HepG2 (cell line): ENCODE data around the gene RILPL1. TPM values are rescaled to one million over a fixed set of nuclear protein-coding genes. Genes with fewer than 3 reads are reported as not detected.

ENCODE experiments used
- ATAC-seq: fragments of 200-7000 bp; cut with Tn5 transposase; 3 replicates; pipeline ENCODE4 v1.9.1; 2020; ENCODE audit warnings: mild to moderate bottlenecking, moderate library complexity
- BruUV-seq: library from RNA; stranded (reverse); fragments of 400-500 nt; replicated peaks from 2 replicates; lab custom pipeline; 2021; lab: Mats Ljungman, UMichigan
- CTCF ChIA-PET: fragments of 300-600 bp; formaldehyde crosslinking; extraction: SDS; loops from one replicate; lab custom pipeline; 2021; ENCODE audit warnings: low total read pairs, inconsistent platforms, low intra/inter-chr PET ratio; lab: Yijun Ruan, JAX
- POLR2A ChIA-PET: fragments of 350-600 bp; sonication (Branson Sonifier 250); formaldehyde crosslinking; loops from one replicate; lab custom pipeline; 2020; ENCODE audit warnings: antibody characterized with exemption, inconsistent platforms; lab: Yijun Ruan, JAX
- DNase-seq: peaks from one replicate; pipeline ENCODE4 v3.0.0-alpha.2; 2015; ENCODE audit warnings: low spot score
- FAIRE-seq: peaks from 3 replicates; lab custom pipeline; 2011; peaks lifted over from hg19 to GRCh38; lab: Jason Lieb, UNC
- H2AFZ ChIP-seq: one replicate; pipeline ENCODE4 v1.6.1; 2011; ENCODE audit warnings: low read length, inconsistent platforms
- H3K27ac ChIP-seq: fragments of 300-600 bp; 3 replicates; pipeline ENCODE4 v1.8.0; 2011; ENCODE audit warnings: mixed run types, mild to moderate bottlenecking, mixed read lengths, low read length, inconsistent platforms; ENCODE audit not compliant: insufficient read depth; ENCODE audit errors: extremely low read length
- H3K27me3 ChIP-seq, 2 experiments: fragments of 200-600 bp in 1 of 2; 2 replicates in 1 of 2; 3 replicates in 1 of 2; pipeline versions ENCODE4 v1.6.0 to v1.8.0; 2011; ENCODE audit warnings: low read length in 2 of 2, mild to moderate bottlenecking in 2 of 2, moderate library complexity in 2 of 2, inconsistent platforms in 1 of 2; ENCODE audit not compliant: insufficient read depth in 2 of 2, control insufficient read depth in 1 of 2
- H3K36me3 ChIP-seq, 2 experiments: fragments of 200-600 bp in 1 of 2; replicated peaks in 1 of 2; 2 replicates in 1 of 2; 3 replicates in 1 of 2; pipeline versions ENCODE4 v1.5.1 to v1.8.0; 2011; ENCODE audit warnings: low read length in 2 of 2, inconsistent platforms in 1 of 2; ENCODE audit not compliant: insufficient read depth in 2 of 2, control insufficient read depth in 1 of 2
- H3K4me1 ChIP-seq: 2 replicates; pipeline ENCODE4 v1.5.1; 2012; ENCODE audit warnings: low read length, inconsistent platforms; ENCODE audit not compliant: insufficient read depth
- H3K4me2 ChIP-seq: 2 replicates; pipeline ENCODE4 v1.6.0; 2011; ENCODE audit warnings: low read depth, low read length, inconsistent platforms
- H3K4me3 ChIP-seq, 3 experiments: fragments of 200-600 bp in 1 of 3; sonication (generic), shearing (Covaris generic) in 1 of 3; replicated peaks in 1 of 3; 2 replicates each; pipeline ENCODE4 v1.5.1; 2011 to 2016; ENCODE audit warnings: low read length in 3 of 3, inconsistent platforms in 2 of 3, low read depth in 2 of 3, mild to moderate bottlenecking in 2 of 3, control low read depth in 1 of 3, mixed read lengths in 1 of 3; ENCODE audit not compliant: insufficient read depth in 1 of 3
- H3K79me2 ChIP-seq: one replicate; pipeline ENCODE4 v1.6.1; 2011; ENCODE audit warnings: low read length, inconsistent platforms; ENCODE audit not compliant: insufficient read depth
- H3K9ac ChIP-seq: 2 replicates; pipeline ENCODE4 v1.6.0; 2011; ENCODE audit warnings: mild to moderate bottlenecking, low read depth, low read length, inconsistent platforms; ENCODE audit not compliant: insufficient read depth
- H3K9me3 ChIP-seq: 2 replicates; pipeline ENCODE4 v1.5.1; 2012; ENCODE audit warnings: mild to moderate bottlenecking, low read length
- H4K20me1 ChIP-seq: 2 replicates; pipeline ENCODE4 v1.6.0; 2011; ENCODE audit warnings: inconsistent platforms, mild to moderate bottlenecking, low read length, moderate library complexity; ENCODE audit not compliant: insufficient read depth
- CREM ChIP-seq, 2 experiments: sonication (generic) in 1 of 2; formaldehyde crosslinking in 1 of 2; IDR thresholded peaks; 2 replicates each; pipeline versions ENCODE4 v1.4.0 to v1.6.1; 2016 to 2020; ENCODE audit warnings: antibody characterized with exemption in 1 of 2, mild to moderate bottlenecking in 1 of 2, missing genetic modification reagents in 1 of 2
- MIER3 ChIP-seq: IDR thresholded peaks from 2 replicates; pipeline ENCODE4 v1.6.1; 2016; ENCODE audit warnings: missing compliant biosample characterization, borderline replicate concordance
- PPARG ChIP-seq: conservative IDR thresholded peaks from 2 replicates; pipeline ENCODE4 v1.6.1; 2016; ENCODE audit warnings: missing biosample characterization, missing genetic modification reagents
- ZNF121 ChIP-seq: sonication (generic); formaldehyde crosslinking; IDR thresholded peaks from 2 replicates; pipeline ENCODE4 v1.5.0; 2020; ENCODE audit warnings: mild to moderate bottlenecking, missing genetic modification reagents
- ZNF530 ChIP-seq: sonication (generic); formaldehyde crosslinking; IDR thresholded peaks from 2 replicates; pipeline ENCODE4 v1.5.0; 2020; ENCODE audit warnings: low read depth, mild to moderate bottlenecking, missing genetic modification reagents
- ZNF770 ChIP-seq: sonication (generic); formaldehyde crosslinking; IDR thresholded peaks from 2 replicates; pipeline ENCODE4 v1.5.0; 2020; ENCODE audit warnings: mild to moderate bottlenecking, missing genetic modification reagents
- WGBS: methylation state at CpG from one replicate; pipeline ENCODE4 v1.1.6; 2017; ENCODE audit warnings: low lambda C conversion rate; 5-methylcytosine and 5-hydroxymethylcytosine counted together
- in situ Hi-C: cut with HindIII; loops from 2 replicates; pipeline ENCODE4 v1.10.0; 2017; ENCODE audit warnings: low pct_unique_long_range_greater_than_20kb; ENCODE audit not compliant: extremely low pct_ligation_motif_present
- intact Hi-C: fragments of 100-400 bp; cut with micrococcal nuclease; formaldehyde crosslinking; loops from one replicate; pipeline ENCODE4 v1.10.0; 2022; ENCODE audit not compliant: unreplicated experiment
- polyA plus RNA-seq, 8 experiments: library from polyadenylated mRNA; depleted of rRNA in 3 of 8; stranded (reverse) in 7 of 8; unstranded in 1 of 8; fragments of >200 nt; fragmentation: Illumina TruSeq in 4 of 8; extraction: Trizol in 4 of 8; gene quantifications; 2 replicates each; pipeline versions ENCODE4 v1.2.1 to v1.2.3, GENCODE V29; 2011 to 2016; ENCODE audit warnings: low read depth in 4 of 8, missing spikeins in 1 of 8, mixed read lengths in 1 of 8; ENCODE audit not compliant: insufficient read depth in 1 of 8
- total RNA-seq, 5 experiments: library from RNA; depleted of rRNA; stranded (reverse); fragments of >200 nt; fragmentation: Illumina TruSeq; extraction: Trizol; gene quantifications; 2 replicates each; pipeline ENCODE4 v1.2.3, GENCODE V29; 2016; ENCODE audit warnings: low read depth in 1 of 5

The RILPL1 gene
- total and polyA plus RNA-seq, 2 of the 13 experiments (the other 11 are each of a cell fraction or from before 2014, with no cell fraction given) = 5.8 to 28.4 TPM

DNA sequence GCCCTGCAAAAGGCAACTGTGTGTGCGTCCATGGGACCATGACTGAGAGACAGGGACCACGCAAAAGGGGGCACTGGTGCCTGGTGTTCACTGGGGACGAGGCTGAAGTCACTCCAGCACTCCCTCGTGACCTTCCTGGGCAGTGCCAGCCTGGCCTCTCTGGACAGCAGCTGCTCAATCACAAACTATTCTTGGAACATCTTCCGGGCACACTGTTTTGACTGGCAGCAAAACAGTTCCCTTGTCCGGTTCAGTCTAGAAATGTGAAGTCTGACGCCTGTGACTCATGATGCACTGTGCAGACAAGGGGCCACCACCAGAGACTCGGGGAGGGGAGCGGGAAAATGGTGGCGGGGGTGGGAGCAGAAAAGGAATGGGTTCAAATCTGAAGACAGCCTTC is 54.8 kb downstream of the RILPL1 start:
- Histone ChIP-seq H2AFZ (no peak overlapping the region), H3K27me3 (no peaks in the 10 kb centered on the region), H3K9ac (no peak overlapping the region), H3K4me2 (no peak overlapping the region), H3K4me1 (peaks cover 14% of the 10 kb centered on the region), H3K36me3 (peaks cover 17 to 22% of the 10 kb centered on the region in 2 experiments; a peak in 4 of 5 replicates), H3K9me3 (no peaks in the 10 kb centered on the region), H3K79me2 (no peaks in the 10 kb centered on the region), H4K20me1 (no peaks in the 10 kb centered on the region), H3K4me3 (no peak overlapping the region), H3K27ac (no peak overlapping the region)
- in situ Hi-C loops = no loop called here
- POLR2A ChIA-PET = no interaction called here
- 93% methylated on average over 10 of the region's 10 CpGs for WGBS
- ATAC-seq = no peak
- intact Hi-C loops = no loop called here
- no TSS peak for BruUV-seq
- TF ChIP-seq CREM (IDR thresholded peaks at IDR 0.05) (no peak), CREM (CRISPR knock-in tag; IDR thresholded peaks at IDR 0.05) (no peak)
- DNase-seq = no peak
- no peak for FAIRE-seq
- CTCF ChIA-PET = no interaction called here

DNA sequence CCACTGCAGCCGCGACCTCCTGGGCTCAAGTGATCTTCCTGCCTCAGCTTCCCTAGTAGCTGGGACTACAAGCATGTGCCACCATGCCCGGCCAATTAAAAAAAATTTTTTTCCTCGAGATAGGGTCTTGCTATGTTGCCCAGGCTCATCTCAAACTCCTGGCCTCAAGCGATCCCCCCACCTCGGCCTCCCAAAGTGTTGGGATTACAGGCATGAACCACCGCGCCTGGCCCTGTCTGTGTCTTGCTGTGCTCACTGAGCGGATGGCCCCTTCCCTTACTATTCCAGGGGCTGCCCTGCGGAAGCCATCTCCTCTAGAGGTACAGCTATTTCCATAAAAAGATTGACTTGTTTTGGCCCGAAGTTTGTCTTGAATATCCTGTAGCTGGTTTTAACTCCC is 55.5 kb downstream of the RILPL1 start:
- ATAC-seq = no peak
- H3K36me3 ChIP-seq = peaks cover 17 to 22% of the 10 kb centered on the region in 2 experiments; a peak in 4 of 5 replicates
- POLR2A ChIA-PET = no interaction called here

More for the DNA sequence above, 55.5 kb downstream of the RILPL1 start:
- FAIRE-seq = no peak
- no peak overlapping the region for H3K27ac ChIP-seq
- H3K4me1 ChIP-seq = peaks cover 21% of the 10 kb centered on the region
- H2AFZ ChIP-seq = no peak overlapping the region
- no peaks in the 10 kb centered on the region for H3K27me3 ChIP-seq
- no peak overlapping the region for H3K4me3 ChIP-seq
- CTCF ChIA-PET = no interaction called here
- DNase-seq = no peak
- BruUV-seq = no TSS peak
- WGBS = 92% methylated on average over 11 of the region's 11 CpGs
- no peaks in the 10 kb centered on the region for H3K79me2 ChIP-seq
- no peak overlapping the region for H3K9ac ChIP-seq
- in situ Hi-C loops = no loop called here
- H3K9me3 ChIP-seq = no peaks in the 10 kb centered on the region
- no peaks in the 10 kb centered on the region for H4K20me1 ChIP-seq
- intact Hi-C loops = no loop called here
- H3K4me2 ChIP-seq = no peak overlapping the region
- TF ChIP-seq ZNF121 (CRISPR knock-in tag) = 0 out of 2 replicates have a peak, but pooled peaks have one; percentile 30
- no peak for TF ChIP-seq ZNF770 (CRISPR knock-in tag)
- TF ChIP-seq PPARG (CRISPR knock-in tag) = no peak
- no peak for TF ChIP-seq MIER3 (CRISPR knock-in tag)
- no peak for TF ChIP-seq ZNF530
